ENCODE results near the gene ZMYND8. TPM values are rescaled to one million over a fixed set of nuclear protein-coding genes. Genes with fewer than 3 reads are reported as not detected.

ZMYND8 gene
- total and polyA plus RNA-seq, 2 of the 8 experiments (the other 6 are each of a cell fraction or from before 2014, with no cell fraction given): 50.5 to 163 TPM

GRCh38 chr20:47160992-47161391, 195.5 kb downstream of the ZMYND8 start (continued):
- no peak for TF ChIP-seq RNF2 (IDR thresholded peaks at IDR 0.05; ENCODE audit: borderline replicate concordance, low read depth, low read length, missing control alignments, poor library complexity, severe bottlenecking)

Data from H1 (cell line).